ENCODE data around the gene KMT5B. TPM values are rescaled to one million over a fixed set of nuclear protein-coding genes. Genes with fewer than 3 reads are reported as not detected.

KMT5B gene
- total and polyA plus RNA-seq, 2 of the 13 experiments (the other 11 are each of a cell fraction or from before 2014, with no cell fraction given) = 17.6 to 23.7 TPM

DNA sequence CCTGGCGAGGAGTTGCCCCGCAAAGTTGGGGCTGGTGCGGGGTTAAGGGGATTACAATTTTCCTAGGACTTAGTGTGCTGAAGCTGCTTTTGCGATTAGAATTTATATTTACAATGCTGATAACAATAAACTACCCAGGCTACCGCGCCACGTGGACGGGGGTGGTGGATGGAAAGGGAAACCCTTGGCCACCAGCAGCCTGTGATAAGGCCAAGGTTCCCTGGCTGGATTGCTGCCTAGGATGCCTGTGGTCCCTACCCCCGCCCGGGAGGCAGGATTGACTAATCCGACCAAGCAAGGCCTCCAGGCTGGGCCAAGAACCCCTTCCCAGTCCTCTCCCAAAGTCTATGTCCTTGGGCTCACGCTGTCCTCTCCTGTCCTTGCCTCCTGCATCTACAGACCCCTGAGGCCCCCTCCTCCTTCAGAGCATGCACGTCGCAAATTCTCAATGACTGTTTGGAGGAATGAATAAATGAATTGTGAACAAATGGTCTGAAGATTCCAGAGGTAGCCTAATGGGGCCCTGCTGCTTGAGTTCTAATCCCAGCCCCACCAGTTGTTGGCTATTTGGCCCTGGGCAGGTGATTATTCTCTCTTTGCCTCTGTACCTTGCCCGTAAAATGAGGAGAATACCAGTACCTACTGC, 84.3 kb downstream of the KMT5B start (continued):
- TF ChIP-seq, protein P1, sequence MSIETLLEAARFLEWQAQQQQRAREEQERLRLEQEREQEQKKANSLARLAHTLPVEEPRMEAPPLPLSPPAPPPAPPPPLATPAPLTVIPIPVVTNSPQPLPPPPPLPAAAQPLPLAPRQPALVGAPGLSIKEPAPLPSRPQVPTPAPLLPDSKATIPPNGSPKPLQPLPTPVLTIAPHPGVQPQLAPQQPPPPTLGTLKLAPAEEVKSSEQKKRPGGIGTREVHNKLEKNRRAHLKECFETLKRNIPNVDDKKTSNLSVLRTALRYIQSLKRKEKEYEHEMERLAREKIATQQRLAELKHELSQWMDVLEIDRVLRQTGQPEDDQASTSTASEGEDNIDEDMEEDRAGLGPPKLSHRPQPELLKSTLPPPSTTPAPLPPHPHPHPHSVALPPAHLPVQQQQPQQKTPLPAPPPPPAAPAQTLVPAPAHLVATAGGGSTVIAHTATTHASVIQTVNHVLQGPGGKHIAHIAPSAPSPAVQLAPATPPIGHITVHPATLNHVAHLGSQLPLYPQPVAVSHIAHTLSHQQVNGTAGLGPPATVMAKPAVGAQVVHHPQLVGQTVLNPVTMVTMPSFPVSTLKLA (IDR thresholded peaks at IDR 0.05) = peak; percentile 20; the same call in 1 of the 2 replicates
- no peak for TF ChIP-seq TAF1 (CRISPR knock-in tag; IDR thresholded peaks at IDR 0.05)
- TF ChIP-seq TAF15 (IDR thresholded peaks at IDR 0.05; ENCODE audit: low read depth, low read length, poor library complexity, severe bottlenecking) = no peak
- no peak for TF ChIP-seq ZNF777 (CRISPR knock-in tag; IDR thresholded peaks at IDR 0.05)
- no peak for TF ChIP-seq AGO2 (optimal IDR thresholded peaks at IDR 0.05; ENCODE audit: low read depth, low read length)
- TF ChIP-seq MEIS1 (CRISPR knock-in tag; IDR thresholded peaks at IDR 0.05; ENCODE audit: borderline replicate concordance) = no peak
- no peak for TF ChIP-seq ZFAT (CRISPR knock-in tag; conservative IDR thresholded peaks at IDR 0.05)
- no peak for TF ChIP-seq ZNF44 (CRISPR knock-in tag; IDR thresholded peaks at IDR 0.05)
- no peak for TF ChIP-seq ZNF343 (CRISPR knock-in tag; IDR thresholded peaks at IDR 0.05)
- TF ChIP-seq KAT7 (CRISPR knock-in tag; IDR thresholded peaks at IDR 0.05; ENCODE audit: borderline replicate concordance) = 0 out of 2 replicates have a peak, but pooled peaks have one; percentile 40
- no peak for TF ChIP-seq SCMH1 (CRISPR knock-in tag; IDR thresholded peaks at IDR 0.05; ENCODE audit: borderline replicate concordance)
- no peak for TF ChIP-seq SP2 (CRISPR knock-in tag; IDR thresholded peaks at IDR 0.05)
- no peak for TF ChIP-seq ZNF432 (CRISPR knock-in tag; IDR thresholded peaks at IDR 0.05; ENCODE audit: borderline replicate concordance)
- no peak for TF ChIP-seq PCBP2 (optimal IDR thresholded peaks at IDR 0.05; ENCODE audit: low read depth, low read length, poor library complexity, severe bottlenecking)
- TF ChIP-seq KLF16 (CRISPR knock-in tag; IDR thresholded peaks at IDR 0.05) = no peak; a peak in 1 of 4 replicates
- no peak for TF ChIP-seq ZNF577 (CRISPR knock-in tag; IDR thresholded peaks at IDR 0.05; ENCODE audit: borderline replicate concordance, low read depth)
- TF ChIP-seq ZNF572 (CRISPR knock-in tag; IDR thresholded peaks at IDR 0.05) = no peak
- no peak for TF ChIP-seq KDM6A (CRISPR knock-in tag; IDR thresholded peaks at IDR 0.05; ENCODE audit: low read depth)
- TF ChIP-seq EZH2 (conservative IDR thresholded peaks at IDR 0.05; ENCODE audit: low read depth, low read length) = no peak
- TF ChIP-seq ZC3H4 (CRISPR knock-in tag; IDR thresholded peaks at IDR 0.05; ENCODE audit: borderline replicate concordance) = no peak; the same call in 1 of the 2 replicates
- TF ChIP-seq, protein P2, sequence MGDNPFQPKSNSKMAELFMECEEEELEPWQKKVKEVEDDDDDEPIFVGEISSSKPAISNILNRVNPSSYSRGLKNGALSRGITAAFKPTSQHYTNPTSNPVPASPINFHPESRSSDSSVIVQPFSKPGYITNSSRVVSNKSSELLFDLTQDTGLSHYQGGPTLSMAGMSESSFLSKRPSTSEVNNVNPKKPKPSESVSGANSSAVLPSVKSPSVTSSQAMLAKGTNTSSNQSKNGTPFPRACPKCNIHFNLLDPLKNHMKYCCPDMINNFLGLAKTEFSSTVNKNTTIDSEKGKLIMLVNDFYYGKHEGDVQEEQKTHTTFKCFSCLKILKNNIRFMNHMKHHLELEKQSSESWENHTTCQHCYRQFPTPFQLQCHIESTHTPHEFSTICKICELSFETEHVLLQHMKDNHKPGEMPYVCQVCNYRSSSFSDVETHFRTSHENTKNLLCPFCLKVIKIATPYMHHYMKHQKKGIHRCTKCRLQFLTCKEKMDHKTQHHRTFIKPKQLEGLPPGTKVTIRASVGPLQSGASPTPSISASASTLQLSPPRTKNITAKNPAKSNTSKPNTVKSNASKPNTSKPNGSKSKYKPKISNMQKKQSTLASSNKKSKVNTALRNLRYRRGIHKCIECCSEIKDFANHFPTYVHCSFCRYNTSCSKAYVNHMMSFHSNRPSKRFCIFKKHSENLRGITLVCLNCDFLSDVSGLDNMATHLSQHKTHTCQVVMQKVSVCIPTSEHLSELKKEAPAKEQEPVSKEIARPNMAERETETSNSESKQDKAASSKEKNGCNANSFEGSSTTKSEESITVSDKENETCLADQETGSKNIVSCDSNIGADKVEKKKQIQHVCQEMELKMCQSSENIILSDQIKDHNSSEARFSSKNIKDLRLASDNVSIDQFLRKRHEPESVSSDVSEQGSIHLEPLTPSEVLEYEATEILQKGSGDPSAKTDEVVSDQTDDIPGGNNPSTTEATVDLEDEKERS (CRISPR knock-in tag; IDR thresholded peaks at IDR 0.05) = no peak
- TF ChIP-seq SMAD1 (CRISPR knock-in tag; IDR thresholded peaks at IDR 0.05; ENCODE audit: borderline replicate concordance, low read depth) = no peak
- TF ChIP-seq RBFOX2 (IDR thresholded peaks at IDR 0.05; ENCODE audit: low read depth, low read length) = no peak
- no peak for TF ChIP-seq TSC22D2 (CRISPR knock-in tag; IDR thresholded peaks at IDR 0.05; ENCODE audit: borderline replicate concordance)
- TF ChIP-seq TOE1 (CRISPR knock-in tag; IDR thresholded peaks at IDR 0.05) = no peak
- TF ChIP-seq ZSCAN30 (CRISPR knock-in tag; IDR thresholded peaks at IDR 0.05) = no peak

Measured in HepG2 (cell line).